OCI-LY3 (cell line): ENCODE measurements around the gene BCKDHB.

ENCODE experiments used
- H2AFZ ChIP-seq: fragments of 200-600, 300-600 bp; shearing (Covaris generic); 2 replicates; pipeline ENCODE4 v1.6.0; 2014; ENCODE audit warnings: antibody characterized with exemption, low read depth, low read length
- H3K27ac ChIP-seq: fragments of 200-600, 300-600 bp; sonication (generic); 2 replicates; pipeline ENCODE4 v1.5.1; 2014; ENCODE audit warnings: mild to moderate bottlenecking, low read length, moderate library complexity, mixed read lengths
- H3K27me3 ChIP-seq: fragments of 200-600, 300-600 bp; sonication (generic); 2 replicates; pipeline ENCODE4 v1.6.1; 2014; ENCODE audit warnings: low read depth, low read length, mixed read lengths
- H3K36me3 ChIP-seq: fragments of 200-600, 300-600 bp; sonication (generic); replicated peaks from 2 replicates; pipeline ENCODE3; 2014; ENCODE audit warnings: low read depth, low read length, mixed read lengths
- H3K4me1 ChIP-seq: fragments of 300-600, 200-600 bp; sonication (generic); 2 replicates; pipeline ENCODE4 v1.6.1; 2014; ENCODE audit warnings: low read length, mixed read lengths
- H3K4me2 ChIP-seq: fragments of 200-600, 300-600 bp; sonication (generic); 2 replicates; pipeline ENCODE4 v1.6.1; 2014; ENCODE audit warnings: low read length, mixed read lengths
- H3K4me3 ChIP-seq: fragments of 300-600, 200-600 bp; sonication (generic); 2 replicates; pipeline ENCODE4 v1.5.1; 2014; ENCODE audit warnings: antibody characterized with exemption, mild to moderate bottlenecking, low read length, moderate library complexity
- H3K79me2 ChIP-seq: fragments of 300-600, 200-600 bp; shearing (Covaris generic); 2 replicates; pipeline ENCODE4 v1.6.1; 2014; ENCODE audit warnings: mild to moderate bottlenecking, low read length, mixed read lengths
- H3K9ac ChIP-seq: fragments of 300-600, 200-600 bp; shearing (Covaris generic); 2 replicates; pipeline ENCODE4 v1.6.0; 2014; ENCODE audit warnings: mild to moderate bottlenecking, low read length, moderate library complexity
- H3K9me3 ChIP-seq: fragments of 200-600, 300-600 bp; shearing (Covaris generic); 2 replicates; pipeline ENCODE4 v1.6.1; 2014; ENCODE audit warnings: low read length, mixed read lengths; ENCODE audit not compliant: insufficient read depth
- H4K20me1 ChIP-seq: fragments of 200-600, 300-600 bp; sonication (generic); 2 replicates; pipeline ENCODE4 v1.6.1; 2016; ENCODE audit warnings: low read length, mixed read lengths; ENCODE audit not compliant: insufficient read depth
- CTCF ChIP-seq: fragments of 200-600, 300-600 bp; sonication (generic); IDR thresholded peaks from 2 replicates; pipeline ENCODE4 v1.5.1; 2014; ENCODE audit warnings: antibody characterized with exemption, low read length, low read depth
- EZH2phosphoT487 ChIP-seq: fragments of 200-600 bp; shearing (Covaris generic); IDR thresholded peaks from 2 replicates; pipeline ENCODE4 v1.6.1; 2018; ENCODE audit warnings: antibody characterized with exemption, mixed run types, low read depth

BCKDHB gene

DNA sequence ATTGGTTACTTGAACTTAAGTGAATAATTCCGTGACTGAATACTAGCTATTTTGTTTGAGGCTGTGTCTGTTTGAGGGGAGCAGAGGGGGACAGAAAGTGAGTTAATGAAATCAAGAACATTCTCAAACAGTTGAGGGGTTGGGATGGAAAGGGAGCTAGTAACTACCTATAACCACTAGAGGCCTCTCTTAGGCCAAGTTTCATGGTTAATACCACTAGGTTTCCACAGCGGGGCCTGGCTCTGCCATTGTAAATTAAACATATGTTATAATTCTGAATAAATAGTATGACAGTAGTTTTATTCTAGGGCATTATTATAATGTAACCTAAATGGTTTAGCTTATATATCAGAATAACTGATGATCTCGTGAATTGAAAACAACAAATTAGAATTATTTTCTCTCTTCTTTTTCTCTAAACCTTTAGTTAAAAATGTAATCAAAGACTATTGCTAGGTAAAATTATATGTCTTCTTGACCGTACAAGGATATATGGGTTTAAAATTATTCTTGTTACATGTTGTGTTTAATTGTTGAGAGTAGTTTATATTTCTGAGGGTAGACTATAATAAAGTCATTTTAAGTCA is 108.1 kb downstream of the BCKDHB start:
- Histone ChIP-seq H2AFZ (no peak overlapping the region), H3K27me3 (no peaks in the 10 kb centered on the region), H3K4me2 (no peak overlapping the region), H3K9me3 (no peaks in the 10 kb centered on the region), H3K27ac (no peak overlapping the region), H3K9ac (no peak overlapping the region), H3K4me3 (no peak overlapping the region), H3K4me1 (peaks cover 26% of the 10 kb centered on the region), H4K20me1 (no peaks in the 10 kb centered on the region), H3K79me2 (no peaks in the 10 kb centered on the region), H3K36me3 (peaks cover 2% of the 10 kb centered on the region)
- TF ChIP-seq CTCF (peak; percentile 78), EZH2phosphoT487 (no peak)

- H3K27me3 ChIP-seq = no peaks in the 10 kb centered on the region
- H3K79me2 ChIP-seq = no peaks in the 10 kb centered on the region
- peaks cover 4% of the 10 kb centered on the region for H3K36me3 ChIP-seq
- H3K9ac ChIP-seq = no peak overlapping the region
- H2AFZ ChIP-seq = no peak overlapping the region
- peaks cover 21% of the 10 kb centered on the region for H3K4me1 ChIP-seq
- H3K9me3 ChIP-seq = no peaks in the 10 kb centered on the region
- no peak overlapping the region for H3K4me3 ChIP-seq
- no peak overlapping the region for H3K27ac ChIP-seq
- H4K20me1 ChIP-seq = no peaks in the 10 kb centered on the region
- TF ChIP-seq EZH2phosphoT487 (no peak), CTCF (no peak)
- no peak overlapping the region for H3K4me2 ChIP-seq
These were observed 108.6 kb downstream of the BCKDHB start for GRCh38 chr6:80215063-80215462.

- no peak overlapping the region for H3K27ac ChIP-seq
- TF ChIP-seq CTCF (no peak), EZH2phosphoT487 (no peak)
- H3K79me2 ChIP-seq = no peaks in the 10 kb centered on the region
- H3K9ac ChIP-seq = no peak overlapping the region
- H3K9me3 ChIP-seq = no peaks in the 10 kb centered on the region
- H3K4me1 ChIP-seq = no peaks in the 10 kb centered on the region
- H2AFZ ChIP-seq = no peak overlapping the region
- H4K20me1 ChIP-seq = no peaks in the 10 kb centered on the region
- H3K27me3 ChIP-seq = no peaks in the 10 kb centered on the region
- H3K4me2 ChIP-seq = no peak overlapping the region
- H3K36me3 ChIP-seq = peaks cover 4% of the 10 kb centered on the region
- H3K4me3 ChIP-seq = no peak overlapping the region
These were observed 111.3 kb downstream of the BCKDHB start for GRCh38 chr6:80217794-80218193.

- no peaks in the 10 kb centered on the region for H3K27me3 ChIP-seq
- no peaks in the 10 kb centered on the region for H3K4me1 ChIP-seq
- H3K4me3 ChIP-seq = no peak overlapping the region
- H3K36me3 ChIP-seq = peaks cover 4% of the 10 kb centered on the region
- no peak overlapping the region for H3K27ac ChIP-seq
- H3K4me2 ChIP-seq = no peak overlapping the region
- H3K79me2 ChIP-seq = no peaks in the 10 kb centered on the region
- no peaks in the 10 kb centered on the region for H3K9me3 ChIP-seq
- no peak overlapping the region for H2AFZ ChIP-seq
- H3K9ac ChIP-seq = no peak overlapping the region
- TF ChIP-seq EZH2phosphoT487 = no peak
- no peak for TF ChIP-seq CTCF
- no peaks in the 10 kb centered on the region for H4K20me1 ChIP-seq
These were observed 117.3 kb downstream of the BCKDHB start for GRCh38 chr6:80223743-80224212.
